H1 (cell line): ENCODE measurements around the gene STAMBP.

Experiments used
- CEBPB ChIP-seq: IDR thresholded peaks from 2 replicates; pipeline ENCODE4 v1.6.1; 2012; ENCODE audit warnings: low read depth, low read length
- EGR1 ChIP-seq: IDR thresholded peaks from 2 replicates; pipeline ENCODE4 v1.6.1; 2011; ENCODE audit warnings: low read depth, low read length, borderline replicate concordance
- EP300 ChIP-seq, 2 experiments: IDR thresholded peaks; 1 replicate in 1 of 2; 2 replicates in 1 of 2; pipeline ENCODE4 v1.6.1; 2011 to 2012; ENCODE audit warnings: low read depth in 2 of 2, low read length in 2 of 2, mild to moderate bottlenecking in 2 of 2, borderline replicate concordance in 1 of 2, inconsistent platforms in 1 of 2, moderate library complexity in 1 of 2
- EZH2 ChIP-seq: fragments of 200-600 bp; sonication (generic); IDR thresholded peaks from 2 replicates; pipeline ENCODE4 v1.7.1; 2012; ENCODE audit warnings: low read depth, mild to moderate bottlenecking, moderate library complexity, low read length, inconsistent platforms; ENCODE audit not compliant: severe bottlenecking
- GTF2F1 ChIP-seq: IDR thresholded peaks from 2 replicates; pipeline ENCODE4 v1.6.1; 2012; ENCODE audit warnings: low read depth, low read length, improper control_type of control experiment, borderline replicate concordance
- RFX5 ChIP-seq: IDR thresholded peaks from 2 replicates; pipeline ENCODE4 v1.6.1; 2011; ENCODE audit warnings: low read depth, low read length, improper control_type of control experiment, borderline replicate concordance
- TAF1 ChIP-seq: IDR thresholded peaks from 2 replicates; pipeline ENCODE4 v1.6.1; 2011; ENCODE audit warnings: mild to moderate bottlenecking, low read depth, low read length
- YY1 ChIP-seq: IDR thresholded peaks from 2 replicates; pipeline ENCODE4 v1.6.1; 2011; ENCODE audit warnings: low read depth, mild to moderate bottlenecking, low read length
- TF ChIP-seq, protein P1 (sequence below), 3 experiments: IDR thresholded peaks; 1 replicate in 2 of 3; 2 replicates in 1 of 3; pipeline versions ENCODE4 v1.5.1 to v1.6.1; 2011; ENCODE audit warnings: low read length in 3 of 3, mild to moderate bottlenecking in 3 of 3, inconsistent platforms in 2 of 3, low read depth in 1 of 3, moderate library complexity in 1 of 3; ENCODE audit not compliant: insufficient read depth in 1 of 3; ENCODE audit errors: control extremely low read depth in 1 of 3
- TF ChIP-seq, protein P2 (sequence below): IDR thresholded peaks from 2 replicates; pipeline ENCODE4 v1.6.1; 2011; ENCODE audit warnings: low read length, improper control_type of control experiment

DNA sequence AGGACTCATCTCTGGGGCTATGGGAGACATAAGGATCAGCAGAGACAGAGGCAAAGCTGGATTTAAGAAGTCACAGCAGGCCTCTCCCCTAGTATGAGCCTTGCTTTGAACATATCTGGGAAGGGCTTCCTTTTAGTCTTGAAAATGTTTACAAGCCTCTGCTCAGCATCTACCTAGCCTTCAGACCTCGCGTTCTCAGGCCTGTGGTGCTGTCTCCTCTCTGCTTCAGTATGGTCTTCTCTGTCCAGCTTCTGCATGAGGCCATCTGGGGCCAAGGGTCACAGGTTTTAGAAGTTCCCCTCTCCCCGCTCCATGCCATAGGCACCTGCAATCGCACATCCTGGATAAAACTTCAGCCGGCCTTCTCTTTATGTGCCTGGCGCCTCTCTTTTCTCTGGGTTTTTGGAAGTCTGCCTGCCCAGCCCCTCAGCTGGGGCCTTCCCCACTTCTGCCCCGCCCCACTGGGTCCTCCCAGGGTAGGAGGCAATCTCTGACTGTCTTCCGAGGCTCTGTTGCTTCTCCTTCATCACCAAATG lies 71.1 kb downstream of the STAMBP start:
- TF ChIP-seq, protein P1, sequence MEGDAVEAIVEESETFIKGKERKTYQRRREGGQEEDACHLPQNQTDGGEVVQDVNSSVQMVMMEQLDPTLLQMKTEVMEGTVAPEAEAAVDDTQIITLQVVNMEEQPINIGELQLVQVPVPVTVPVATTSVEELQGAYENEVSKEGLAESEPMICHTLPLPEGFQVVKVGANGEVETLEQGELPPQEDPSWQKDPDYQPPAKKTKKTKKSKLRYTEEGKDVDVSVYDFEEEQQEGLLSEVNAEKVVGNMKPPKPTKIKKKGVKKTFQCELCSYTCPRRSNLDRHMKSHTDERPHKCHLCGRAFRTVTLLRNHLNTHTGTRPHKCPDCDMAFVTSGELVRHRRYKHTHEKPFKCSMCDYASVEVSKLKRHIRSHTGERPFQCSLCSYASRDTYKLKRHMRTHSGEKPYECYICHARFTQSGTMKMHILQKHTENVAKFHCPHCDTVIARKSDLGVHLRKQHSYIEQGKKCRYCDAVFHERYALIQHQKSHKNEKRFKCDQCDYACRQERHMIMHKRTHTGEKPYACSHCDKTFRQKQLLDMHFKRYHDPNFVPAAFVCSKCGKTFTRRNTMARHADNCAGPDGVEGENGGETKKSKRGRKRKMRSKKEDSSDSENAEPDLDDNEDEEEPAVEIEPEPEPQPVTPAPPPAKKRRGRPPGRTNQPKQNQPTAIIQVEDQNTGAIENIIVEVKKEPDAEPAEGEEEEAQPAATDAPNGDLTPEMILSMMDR (IDR thresholded peaks at IDR 0.05; ENCODE audit: control extremely low read depth in 1 of 3, insufficient read depth in 1 of 3, low read depth in 1 of 3, low read length in 3 of 3): no peak
- no peak for TF ChIP-seq YY1
- TF ChIP-seq EP300 (IDR thresholded peaks at IDR 0.05; ENCODE audit: borderline replicate concordance in 1 of 2, low read depth in 2 of 2, low read length in 2 of 2): no peak
- TF ChIP-seq EGR1: no peak
- TF ChIP-seq, protein P2, sequence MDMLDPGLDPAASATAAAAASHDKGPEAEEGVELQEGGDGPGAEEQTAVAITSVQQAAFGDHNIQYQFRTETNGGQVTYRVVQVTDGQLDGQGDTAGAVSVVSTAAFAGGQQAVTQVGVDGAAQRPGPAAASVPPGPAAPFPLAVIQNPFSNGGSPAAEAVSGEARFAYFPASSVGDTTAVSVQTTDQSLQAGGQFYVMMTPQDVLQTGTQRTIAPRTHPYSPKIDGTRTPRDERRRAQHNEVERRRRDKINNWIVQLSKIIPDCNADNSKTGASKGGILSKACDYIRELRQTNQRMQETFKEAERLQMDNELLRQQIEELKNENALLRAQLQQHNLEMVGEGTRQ: no peak
- no peak for TF ChIP-seq EZH2
- no peak for TF ChIP-seq RFX5
- TF ChIP-seq CEBPB: no peak
- no peak for TF ChIP-seq GTF2F1
- no peak for TF ChIP-seq TAF1
